ENCODE results near the gene HK3.

The HK3 gene

DNA sequence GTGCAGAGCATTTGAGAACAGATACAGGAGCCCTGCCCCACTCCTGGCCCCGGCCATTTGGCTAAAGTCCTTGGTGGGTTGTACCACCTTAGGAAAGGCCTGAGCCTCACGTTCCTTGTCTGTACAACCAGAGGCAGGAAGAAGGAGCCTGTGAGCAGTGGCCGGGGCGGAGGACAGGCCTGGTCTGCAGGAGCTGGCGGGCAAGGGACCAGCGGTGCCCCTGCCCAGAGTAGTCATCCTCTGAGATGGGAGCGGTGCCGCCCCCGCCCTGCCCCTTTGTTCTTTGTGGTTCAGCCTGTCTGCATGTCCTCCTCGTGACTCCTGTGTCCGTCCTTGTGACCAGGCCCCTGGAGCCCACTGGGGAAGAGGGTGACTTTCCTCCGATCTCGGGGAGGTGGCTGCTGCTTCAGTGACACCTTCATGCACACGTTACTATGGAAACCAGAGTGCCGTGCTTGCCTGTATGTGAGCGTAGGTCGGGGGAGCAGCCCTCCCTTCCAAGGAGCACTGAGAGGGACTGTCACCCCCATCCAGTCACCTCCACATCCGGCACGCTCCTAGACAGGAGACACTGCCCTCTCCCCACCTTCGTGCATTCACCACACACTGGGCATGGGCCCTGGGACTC is 45.9 kb downstream of the HK3 start:
- in situ Hi-C loops (cut with MboI; ENCODE audit: low sequenced_read_pairs, unreplicated experiment) = no loop called here
- no peak for DNase-seq (ENCODE audit: low spot score)
- TF ChIP-seq CTCF (IDR thresholded peaks at IDR 0.05; ENCODE audit: borderline replicate concordance, control extremely low read depth, extremely low read depth, insufficient read depth, missing control alignments) = no peak

- TF ChIP-seq CTCF (IDR thresholded peaks at IDR 0.05; ENCODE audit: borderline replicate concordance, control extremely low read depth, extremely low read depth, insufficient read depth, missing control alignments) = no peak
- in situ Hi-C loops (cut with MboI; ENCODE audit: low sequenced_read_pairs, unreplicated experiment) = no loop called here
- no peak for DNase-seq (ENCODE audit: low spot score)
Observed at GRCh38 chr5:176851871-176852658, 47.1 kb downstream of the HK3 start.

DNA sequence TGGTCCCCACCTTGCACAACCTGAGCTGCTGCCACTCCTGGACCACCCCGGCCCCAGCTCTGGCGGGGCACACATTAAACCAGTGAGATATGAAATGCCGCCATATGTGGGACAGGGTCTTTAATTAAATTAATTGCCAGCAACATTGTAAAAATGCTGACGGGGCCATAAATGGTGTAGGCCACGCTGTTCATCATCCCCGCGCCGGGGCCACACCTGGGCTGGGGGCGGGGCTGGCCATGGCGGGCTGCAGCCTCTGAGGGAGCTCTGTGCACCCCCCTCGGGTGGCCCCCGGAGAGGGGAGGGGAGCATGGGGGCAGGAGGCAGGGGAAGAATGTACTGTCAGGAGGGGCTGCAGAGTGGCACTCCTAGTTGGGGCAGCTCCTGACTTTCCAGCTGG is 47.8 kb downstream of the HK3 start:
- DNase-seq (ENCODE audit: low spot score) = no peak
- in situ Hi-C loops (cut with MboI; ENCODE audit: low sequenced_read_pairs, unreplicated experiment) = no loop called here
- no peak for TF ChIP-seq CTCF (IDR thresholded peaks at IDR 0.05; ENCODE audit: borderline replicate concordance, control extremely low read depth, extremely low read depth, insufficient read depth, missing control alignments)

- no peak for TF ChIP-seq CTCF (IDR thresholded peaks at IDR 0.05; ENCODE audit: borderline replicate concordance, control extremely low read depth, extremely low read depth, insufficient read depth, missing control alignments)
- in situ Hi-C loops (cut with MboI; ENCODE audit: low sequenced_read_pairs, unreplicated experiment) = no loop called here
- DNase-seq (ENCODE audit: low spot score) = no peak
Observed at GRCh38 chr5:176850371-176851245, 48.5 kb downstream of the HK3 start.

- TF ChIP-seq CTCF (IDR thresholded peaks at IDR 0.05; ENCODE audit: borderline replicate concordance, control extremely low read depth, extremely low read depth, insufficient read depth, missing control alignments) = no peak
- in situ Hi-C loops (cut with MboI; ENCODE audit: low sequenced_read_pairs, unreplicated experiment) = no loop called here
- no peak for DNase-seq (ENCODE audit: low spot score)
Observed at GRCh38 chr5:176849611-176850227, 49.4 kb downstream of the HK3 start.

DNA sequence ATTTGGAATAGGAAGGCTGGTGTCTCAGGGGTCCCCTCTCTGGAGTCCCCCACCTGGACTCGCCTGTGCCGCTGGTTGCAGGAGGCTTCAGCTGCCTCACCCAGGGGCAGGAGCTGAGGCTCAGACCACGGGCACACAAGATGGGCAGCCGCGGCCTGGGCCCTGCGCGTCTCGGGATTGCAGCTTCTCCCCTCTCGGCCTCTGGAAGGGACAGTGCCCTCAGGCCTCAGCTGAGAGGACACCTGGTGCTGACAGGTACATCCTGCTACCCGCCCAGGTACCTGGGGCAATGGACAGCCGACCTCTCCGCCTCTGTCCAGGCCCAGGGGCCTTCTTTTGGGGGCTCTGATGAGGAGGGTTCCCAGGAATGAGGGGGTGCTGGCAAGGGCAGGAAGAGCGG is 50.5 kb downstream of the HK3 start:
- no peak for TF ChIP-seq CTCF (IDR thresholded peaks at IDR 0.05; ENCODE audit: borderline replicate concordance, control extremely low read depth, extremely low read depth, insufficient read depth, missing control alignments)
- in situ Hi-C loops (cut with MboI; ENCODE audit: low sequenced_read_pairs, unreplicated experiment) = no loop called here
- DNase-seq (ENCODE audit: low spot score) = no peak

Measured in GM13976 (cell line).